Liver (tissue), 9 donors: Measurements from ENCODE around the gene WHAMM. TPM values are rescaled to one million over a fixed set of nuclear protein-coding genes. Genes with fewer than 3 reads are reported as not detected.

ENCODE experiments used
- DNase-seq: peaks from one replicate; pipeline ENCODE4 v3.0.0-alpha.2; 2017; ENCODE audit warnings: low spot score
- H3K27ac ChIP-seq, 2 donors: one replicate each; pipeline ENCODE4 v1.7.0; 2013; ENCODE audit warnings: inconsistent platforms in 2 of 2, low read length in 2 of 2, control low read depth in 1 of 2, low read depth in 1 of 2, mild to moderate bottlenecking in 1 of 2
- H3K27me3 ChIP-seq, 4 donors: one replicate each; pipeline versions ENCODE4 v1.6.1 to v1.7.0; 2013; ENCODE audit warnings: low read length in 3 of 4, inconsistent platforms in 1 of 4, mild to moderate bottlenecking in 1 of 4, moderate library complexity in 1 of 4; ENCODE audit not compliant: control insufficient read depth in 4 of 4, insufficient read depth in 4 of 4
- H3K36me3 ChIP-seq, 4 donors: one replicate each; pipeline versions ENCODE4 v1.6.1 to v1.7.0; 2013; ENCODE audit warnings: low read length in 3 of 4, mild to moderate bottlenecking in 3 of 4, low read depth in 1 of 4, moderate library complexity in 1 of 4; ENCODE audit not compliant: control insufficient read depth in 4 of 4, insufficient read depth in 3 of 4
- H3K4me1 ChIP-seq, 4 donors: one replicate each; pipeline versions ENCODE4 v1.6.1 to v1.7.0; 2013; ENCODE audit warnings: low read length in 3 of 4, mild to moderate bottlenecking in 3 of 4, moderate library complexity in 1 of 4; ENCODE audit not compliant: control insufficient read depth in 4 of 4, insufficient read depth in 4 of 4
- H3K4me3 ChIP-seq, 3 donors: one replicate each; pipeline versions ENCODE4 v1.6.1 to v1.7.0; 2013; ENCODE audit warnings: low read length in 3 of 3, control low read depth in 1 of 3, low read depth in 1 of 3, mild to moderate bottlenecking in 1 of 3
- H3K9ac ChIP-seq, 2 donors: one replicate each; pipeline ENCODE4 v1.7.0; 2013; ENCODE audit warnings: low read length in 2 of 2, mild to moderate bottlenecking in 2 of 2, moderate library complexity in 2 of 2, control low read depth in 1 of 2, low read depth in 1 of 2
- H3K9me3 ChIP-seq, 4 donors: one replicate each; pipeline versions ENCODE4 v1.6.1 to v1.7.0; 2013; ENCODE audit warnings: low read length in 3 of 4; ENCODE audit not compliant: control insufficient read depth in 4 of 4
- FOXA1 ChIP-seq: IDR thresholded peaks from 2 replicates; pipeline ENCODE4 v1.6.1; 2016; ENCODE audit warnings: antibody characterized with exemption
- HNF4A ChIP-seq, 2 donors: conservative IDR thresholded peaks; 2 replicates each; pipeline ENCODE4 v1.6.1; 2016; ENCODE audit warnings: antibody characterized with exemption in 2 of 2, mild to moderate bottlenecking in 2 of 2
- HNF4G ChIP-seq: IDR thresholded peaks from 2 replicates; pipeline ENCODE4 v1.6.1; 2016; ENCODE audit warnings: antibody characterized with exemption
- JUND ChIP-seq, 2 donors: IDR thresholded peaks; 2 replicates each; pipeline ENCODE4 v1.6.1; 2016; ENCODE audit warnings: antibody characterized with exemption in 2 of 2
- MAX ChIP-seq: IDR thresholded peaks from 2 replicates; pipeline ENCODE4 v1.6.1; 2016; ENCODE audit warnings: antibody characterized with exemption
- NR2F2 ChIP-seq: IDR thresholded peaks from 2 replicates; pipeline ENCODE4 v1.6.1; 2016; ENCODE audit warnings: antibody characterized with exemption
- REST ChIP-seq: IDR thresholded peaks from 2 replicates; pipeline ENCODE4 v1.6.1; 2016; ENCODE audit warnings: antibody characterized with exemption, mild to moderate bottlenecking
- RXRA ChIP-seq, 2 donors: IDR thresholded peaks; 2 replicates each; pipeline ENCODE4 v1.6.1; 2017 to 2018; ENCODE audit warnings: antibody characterized with exemption in 2 of 2, mild to moderate bottlenecking in 1 of 2
- TAF1 ChIP-seq: conservative IDR thresholded peaks from 2 replicates; pipeline ENCODE4 v1.6.1; 2016; ENCODE audit warnings: antibody characterized with exemption, mild to moderate bottlenecking
- YY1 ChIP-seq: IDR thresholded peaks from 2 replicates; pipeline ENCODE4 v1.6.1; 2016; ENCODE audit warnings: antibody characterized with exemption, mild to moderate bottlenecking
- WGBS: extraction: QIAGEN DNeasy Blood & Tissue Kit; methylation state at CpG from one replicate; pipeline ENCODE4 v1.1.7; 2013; 5-methylcytosine and 5-hydroxymethylcytosine counted together
- polyA plus RNA-seq, 2 donors: library from polyadenylated mRNA; stranded (reverse) in 1 of 2; unstranded in 1 of 2; fragments of 200-250 nt in 1 of 2; fragments of >200 nt in 1 of 2; fragmentation: Nextera tagmentation in 1 of 2; extraction: Ambion mirVana in 1 of 2; gene quantifications; one replicate each; pipeline versions ENCODE4 v1.2.1 to v1.2.3, GENCODE V29; 2013 to 2015
- total RNA-seq, 2 donors: library from RNA; depleted of rRNA; stranded (reverse); fragments of >200 nt; gene quantifications; one replicate each; pipeline ENCODE4 v1.2.3, GENCODE V29; 2014
- TF ChIP-seq, protein P1 (sequence below): fragments of 150-350 bp; IDR thresholded peaks from 2 replicates; pipeline ENCODE4 v1.5.1; 2017; ENCODE audit warnings: improper control_type of control experiment, low read depth, low read length; ENCODE audit not compliant: missing input control
- donor health status: healthy.
- donor health status: healthy.
- donor health status: healthy.
- donor health status: healthy.
- donor health status: healthy.

WHAMM gene
- total and polyA plus RNA-seq, 4 donors = 2.5 to 4.0 (median 3.2) TPM

- no peak overlapping the region for H3K9ac ChIP-seq
- H3K4me3 ChIP-seq = no peak overlapping the region
- H3K4me1 ChIP-seq = peaks cover 0 to 17% (median 10%) of the 10 kb centered on the region in 4 donors
- no peak for DNase-seq
- no peaks in the 10 kb centered on the region for H3K27me3 ChIP-seq
- peak; percentile 29 for TF ChIP-seq NR2F2
- no peak for TF ChIP-seq REST
- no peaks in the 10 kb centered on the region for H3K9me3 ChIP-seq
- H3K27ac ChIP-seq = no peak overlapping the region
- H3K36me3 ChIP-seq = peaks cover 3 to 15% (median 8%) of the 10 kb centered on the region in 4 donors
- 90% methylated on average over 17 of the region's 17 CpGs for WGBS
These were observed 46.1 kb downstream of the WHAMM start for GRCh38 chr15:82855286-82856100.

DNA sequence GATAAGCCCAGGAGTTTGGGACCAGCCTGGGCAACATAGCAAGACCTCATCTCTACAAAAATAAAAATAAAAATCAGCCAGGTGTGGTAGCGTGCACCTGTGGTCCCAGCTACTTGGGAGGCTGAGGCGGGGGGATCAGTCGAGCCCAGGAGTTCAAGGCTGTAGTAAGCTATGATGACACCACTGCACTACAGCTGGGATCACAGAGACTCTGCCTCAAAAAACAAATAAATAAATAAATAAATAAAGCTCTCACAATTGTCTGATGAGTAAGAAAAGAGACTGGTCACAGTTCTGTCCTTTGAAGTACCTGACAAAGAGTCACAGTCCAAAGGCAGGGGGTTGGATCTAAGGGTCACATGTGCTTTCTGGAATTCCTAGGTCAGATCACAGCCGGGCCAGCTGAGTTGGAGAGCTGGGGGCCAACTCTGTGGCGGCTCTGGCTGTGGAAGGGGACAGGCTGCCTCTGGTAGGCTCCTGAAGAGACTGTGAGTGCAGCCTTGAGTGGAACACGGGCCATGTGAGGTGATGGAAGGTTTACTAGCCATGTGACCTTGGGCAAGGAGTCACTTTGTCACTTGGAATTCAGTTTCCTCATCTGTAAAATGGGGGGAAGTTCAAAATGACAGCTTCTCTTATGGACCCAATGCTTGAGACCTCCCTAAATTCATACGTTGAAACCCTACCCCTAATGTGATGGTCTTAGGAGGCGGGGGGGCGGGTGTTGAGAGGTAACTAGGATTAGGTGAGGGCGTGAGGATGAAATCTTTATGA, 47.2 kb downstream of the WHAMM start:
- 90% methylated on average over 10 of the region's 10 CpGs for WGBS
- TF ChIP-seq HNF4G (no peak), YY1 (no peak), HNF4A (conservative IDR thresholded peaks at IDR 0.05) (peak; percentile 37 to 39)
- H3K27ac ChIP-seq = no peak overlapping the region
- DNase-seq = no peak
- peaks cover 0 to 17% (median 10%) of the 10 kb centered on the region in 4 donors for H3K4me1 ChIP-seq
- H3K9ac ChIP-seq = no peak overlapping the region
- no peak overlapping the region for H3K4me3 ChIP-seq
- H3K9me3 ChIP-seq = no peaks in the 10 kb centered on the region
- peaks cover 3 to 14% (median 5%) of the 10 kb centered on the region in 4 donors for H3K36me3 ChIP-seq
- no peaks in the 10 kb centered on the region for H3K27me3 ChIP-seq

GRCh38 chr15:82858932-82859331, 49.5 kb downstream of the WHAMM start:
- Histone ChIP-seq H3K27me3 (no peaks in the 10 kb centered on the region), H3K9me3 (no peaks in the 10 kb centered on the region), H3K4me3 (no peak overlapping the region), H3K9ac (no peak overlapping the region), H3K27ac (no peak overlapping the region), H3K36me3 (peaks cover 2 to 11% (median 7%) of the 10 kb centered on the region in 4 donors), H3K4me1 (peaks cover 0 to 7% (median under 1%) of the 10 kb centered on the region in 4 donors)
- TF ChIP-seq YY1 (no peak), RXRA (IDR thresholded peaks at IDR 0.05) (no peak), HNF4A (conservative IDR thresholded peaks at IDR 0.05) (no peak), JUND (IDR thresholded peaks at IDR 0.05) (no peak), FOXA1 (no peak), MAX (no peak), TAF1 (no peak)
- TF ChIP-seq, protein P1, sequence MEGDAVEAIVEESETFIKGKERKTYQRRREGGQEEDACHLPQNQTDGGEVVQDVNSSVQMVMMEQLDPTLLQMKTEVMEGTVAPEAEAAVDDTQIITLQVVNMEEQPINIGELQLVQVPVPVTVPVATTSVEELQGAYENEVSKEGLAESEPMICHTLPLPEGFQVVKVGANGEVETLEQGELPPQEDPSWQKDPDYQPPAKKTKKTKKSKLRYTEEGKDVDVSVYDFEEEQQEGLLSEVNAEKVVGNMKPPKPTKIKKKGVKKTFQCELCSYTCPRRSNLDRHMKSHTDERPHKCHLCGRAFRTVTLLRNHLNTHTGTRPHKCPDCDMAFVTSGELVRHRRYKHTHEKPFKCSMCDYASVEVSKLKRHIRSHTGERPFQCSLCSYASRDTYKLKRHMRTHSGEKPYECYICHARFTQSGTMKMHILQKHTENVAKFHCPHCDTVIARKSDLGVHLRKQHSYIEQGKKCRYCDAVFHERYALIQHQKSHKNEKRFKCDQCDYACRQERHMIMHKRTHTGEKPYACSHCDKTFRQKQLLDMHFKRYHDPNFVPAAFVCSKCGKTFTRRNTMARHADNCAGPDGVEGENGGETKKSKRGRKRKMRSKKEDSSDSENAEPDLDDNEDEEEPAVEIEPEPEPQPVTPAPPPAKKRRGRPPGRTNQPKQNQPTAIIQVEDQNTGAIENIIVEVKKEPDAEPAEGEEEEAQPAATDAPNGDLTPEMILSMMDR = no peak
- WGBS = 96% methylated on average over 11 of the region's 11 CpGs
- DNase-seq = no peak
